ENCODE data around the gene LOXL4. TPM values are rescaled to one million over a fixed set of nuclear protein-coding genes. Genes with fewer than 3 reads are reported as not detected.

Gene LOXL4
- total RNA-seq, 1 donor from 2014 or later, result 1.8 TPM

DNA sequence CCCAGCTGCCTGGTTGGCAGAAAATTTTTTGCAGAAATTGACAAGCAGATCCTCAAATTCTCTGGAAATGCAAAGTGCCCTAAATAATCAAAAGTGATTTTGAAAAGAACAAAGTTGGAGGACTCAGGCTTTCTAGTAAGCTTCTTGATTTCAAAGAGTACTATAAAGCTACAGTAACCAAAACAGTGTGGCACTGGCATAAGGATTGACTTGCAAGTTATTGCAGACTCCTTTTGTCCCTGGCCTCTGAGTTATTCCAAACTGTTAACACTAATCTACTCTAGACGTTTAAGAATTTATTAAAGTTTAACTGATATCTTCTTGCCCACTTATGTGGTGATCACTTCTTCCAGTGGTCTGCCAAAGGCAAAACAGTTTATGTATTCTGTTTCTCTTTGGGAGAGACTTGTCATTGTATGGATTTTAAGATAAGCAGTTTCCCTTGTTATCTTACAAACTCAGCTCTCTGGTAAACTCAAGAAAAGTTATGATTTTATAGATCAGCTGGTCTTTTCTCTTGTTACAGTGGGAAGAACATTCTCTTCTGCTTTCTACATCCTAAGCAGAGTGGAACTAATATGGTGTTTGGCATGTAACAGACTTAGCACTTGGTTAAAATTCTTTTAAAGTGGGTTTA lies 41.4 kb downstream of the LOXL4 start:
- Mint-ChIP-seq H3K27me3 (ENCODE audit: unreplicated experiment) (peaks cover 5% of the 10 kb centered on the region), H3K27ac (ENCODE audit: unreplicated experiment) (no peak overlapping the region), H3K4me1 (ENCODE audit: unreplicated experiment) (peaks cover 5% of the 10 kb centered on the region), H3K4me3 (ENCODE audit: unreplicated experiment) (no peak overlapping the region), H3K36me3 (ENCODE audit: low read depth, unreplicated experiment) (peaks cover 4% of the 10 kb centered on the region), H3K9me3 (ENCODE audit: unreplicated experiment) (no peaks in the 10 kb centered on the region)
- TF ChIP-seq, protein P1, sequence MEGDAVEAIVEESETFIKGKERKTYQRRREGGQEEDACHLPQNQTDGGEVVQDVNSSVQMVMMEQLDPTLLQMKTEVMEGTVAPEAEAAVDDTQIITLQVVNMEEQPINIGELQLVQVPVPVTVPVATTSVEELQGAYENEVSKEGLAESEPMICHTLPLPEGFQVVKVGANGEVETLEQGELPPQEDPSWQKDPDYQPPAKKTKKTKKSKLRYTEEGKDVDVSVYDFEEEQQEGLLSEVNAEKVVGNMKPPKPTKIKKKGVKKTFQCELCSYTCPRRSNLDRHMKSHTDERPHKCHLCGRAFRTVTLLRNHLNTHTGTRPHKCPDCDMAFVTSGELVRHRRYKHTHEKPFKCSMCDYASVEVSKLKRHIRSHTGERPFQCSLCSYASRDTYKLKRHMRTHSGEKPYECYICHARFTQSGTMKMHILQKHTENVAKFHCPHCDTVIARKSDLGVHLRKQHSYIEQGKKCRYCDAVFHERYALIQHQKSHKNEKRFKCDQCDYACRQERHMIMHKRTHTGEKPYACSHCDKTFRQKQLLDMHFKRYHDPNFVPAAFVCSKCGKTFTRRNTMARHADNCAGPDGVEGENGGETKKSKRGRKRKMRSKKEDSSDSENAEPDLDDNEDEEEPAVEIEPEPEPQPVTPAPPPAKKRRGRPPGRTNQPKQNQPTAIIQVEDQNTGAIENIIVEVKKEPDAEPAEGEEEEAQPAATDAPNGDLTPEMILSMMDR (IDR thresholded peaks at IDR 0.05; ENCODE audit: unreplicated experiment), result no peak
- no peak for DNase-seq (ENCODE audit: low spot score)

GRCh38 chr10:98224996-98225395 lies 43.0 kb downstream of the LOXL4 start:
- TF ChIP-seq, protein P1 (IDR thresholded peaks at IDR 0.05; ENCODE audit: unreplicated experiment), result no peak
- Mint-ChIP-seq H3K4me1 (ENCODE audit: unreplicated experiment) (peaks cover 5% of the 10 kb centered on the region), H3K27me3 (ENCODE audit: unreplicated experiment) (peaks cover 5% of the 10 kb centered on the region), H3K9me3 (ENCODE audit: unreplicated experiment) (no peaks in the 10 kb centered on the region), H3K36me3 (ENCODE audit: low read depth, unreplicated experiment) (peaks cover 4% of the 10 kb centered on the region), H3K27ac (ENCODE audit: unreplicated experiment) (no peak overlapping the region), H3K4me3 (ENCODE audit: unreplicated experiment) (no peak overlapping the region)
- DNase-seq (ENCODE audit: low spot score), result no peak

GRCh38 chr10:98224509-98224908 lies 43.5 kb downstream of the LOXL4 start:
- no peak overlapping the region for H3K4me3 Mint-ChIP-seq (ENCODE audit: unreplicated experiment)
- peaks cover 5% of the 10 kb centered on the region for H3K4me1 Mint-ChIP-seq (ENCODE audit: unreplicated experiment)
- DNase-seq (ENCODE audit: low spot score), result no peak
- H3K9me3 Mint-ChIP-seq (ENCODE audit: unreplicated experiment), result no peaks in the 10 kb centered on the region
- peaks cover 4% of the 10 kb centered on the region for H3K36me3 Mint-ChIP-seq (ENCODE audit: low read depth, unreplicated experiment)
- H3K27ac Mint-ChIP-seq (ENCODE audit: unreplicated experiment), result no peak overlapping the region
- H3K27me3 Mint-ChIP-seq (ENCODE audit: unreplicated experiment), result peaks cover 5% of the 10 kb centered on the region
- TF ChIP-seq, protein P1 (IDR thresholded peaks at IDR 0.05; ENCODE audit: unreplicated experiment), result no peak

DNA sequence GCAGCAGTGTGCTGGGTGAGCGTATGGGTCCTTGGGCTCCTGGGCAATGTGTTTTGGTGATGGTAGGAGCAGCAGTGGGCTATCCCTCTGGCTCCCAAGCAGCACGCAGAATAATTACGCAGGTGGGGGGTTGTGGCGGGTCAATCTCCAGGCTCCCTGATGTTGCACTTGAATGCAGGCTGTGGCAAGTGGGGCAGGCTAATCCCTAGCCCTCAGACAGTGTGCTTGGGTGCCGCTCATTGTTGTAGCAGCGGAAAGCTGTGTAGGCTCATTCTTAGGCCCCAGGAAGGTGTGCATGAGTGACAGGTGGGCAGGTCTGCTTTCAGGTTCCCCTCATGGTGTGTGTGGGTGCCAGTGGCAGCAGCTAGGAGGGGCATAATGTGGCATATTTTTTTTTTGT lies 44.1 kb downstream of the LOXL4 start:
- DNase-seq (ENCODE audit: low spot score), result no peak
- H3K9me3 Mint-ChIP-seq (ENCODE audit: unreplicated experiment), result no peaks in the 10 kb centered on the region
- no peak overlapping the region for H3K27ac Mint-ChIP-seq (ENCODE audit: unreplicated experiment)
- H3K4me1 Mint-ChIP-seq (ENCODE audit: unreplicated experiment), result peaks cover 5% of the 10 kb centered on the region
- peaks cover 4% of the 10 kb centered on the region for H3K36me3 Mint-ChIP-seq (ENCODE audit: low read depth, unreplicated experiment)
- H3K4me3 Mint-ChIP-seq (ENCODE audit: unreplicated experiment), result no peak overlapping the region
- peaks cover 5% of the 10 kb centered on the region for H3K27me3 Mint-ChIP-seq (ENCODE audit: unreplicated experiment)
- TF ChIP-seq, protein P1 (IDR thresholded peaks at IDR 0.05; ENCODE audit: unreplicated experiment), result no peak

- H3K4me3 Mint-ChIP-seq (ENCODE audit: unreplicated experiment), result no peak overlapping the region
- H3K27ac Mint-ChIP-seq (ENCODE audit: unreplicated experiment), result no peak overlapping the region
- H3K27me3 Mint-ChIP-seq (ENCODE audit: unreplicated experiment), result no peaks in the 10 kb centered on the region
- no peaks in the 10 kb centered on the region for H3K4me1 Mint-ChIP-seq (ENCODE audit: unreplicated experiment)
- TF ChIP-seq, protein P1 (IDR thresholded peaks at IDR 0.05; ENCODE audit: unreplicated experiment), result no peak
- no peaks in the 10 kb centered on the region for H3K9me3 Mint-ChIP-seq (ENCODE audit: unreplicated experiment)
- DNase-seq (ENCODE audit: low spot score), result no peak
- peaks cover 3% of the 10 kb centered on the region for H3K36me3 Mint-ChIP-seq (ENCODE audit: low read depth, unreplicated experiment)
Measured at GRCh38 chr10:98217801-98218200, 50.2 kb downstream of the LOXL4 start.

Measured in endothelial cell (in vitro differentiated cells).